GM23248 (cell line): Measurements from ENCODE around the gene TEX29.

Source experiments
- EZH2 ChIP-seq: fragments of 200-600 bp; sonication (generic); IDR thresholded peaks from 2 replicates; pipeline ENCODE4 v1.6.1; 2018; ENCODE audit warnings: antibody characterized with exemption, mild to moderate bottlenecking; ENCODE audit not compliant: insufficient read depth, poor library complexity, severe bottlenecking
- EZH2phosphoT487 ChIP-seq: fragments of 200-600 bp; sonication (generic); IDR thresholded peaks from 2 replicates; pipeline ENCODE4 v1.6.1; 2018; ENCODE audit warnings: antibody characterized with exemption, moderate library complexity, mild to moderate bottlenecking, low read depth; ENCODE audit not compliant: insufficient read depth

- TF ChIP-seq EZH2 (no peak), EZH2phosphoT487 (no peak)
These were observed 15.7 kb upstream of the TEX29 start for GRCh38 chr13:111304603-111305289.
